ENCODE measurements around the gene TSC22D4.

DNA sequence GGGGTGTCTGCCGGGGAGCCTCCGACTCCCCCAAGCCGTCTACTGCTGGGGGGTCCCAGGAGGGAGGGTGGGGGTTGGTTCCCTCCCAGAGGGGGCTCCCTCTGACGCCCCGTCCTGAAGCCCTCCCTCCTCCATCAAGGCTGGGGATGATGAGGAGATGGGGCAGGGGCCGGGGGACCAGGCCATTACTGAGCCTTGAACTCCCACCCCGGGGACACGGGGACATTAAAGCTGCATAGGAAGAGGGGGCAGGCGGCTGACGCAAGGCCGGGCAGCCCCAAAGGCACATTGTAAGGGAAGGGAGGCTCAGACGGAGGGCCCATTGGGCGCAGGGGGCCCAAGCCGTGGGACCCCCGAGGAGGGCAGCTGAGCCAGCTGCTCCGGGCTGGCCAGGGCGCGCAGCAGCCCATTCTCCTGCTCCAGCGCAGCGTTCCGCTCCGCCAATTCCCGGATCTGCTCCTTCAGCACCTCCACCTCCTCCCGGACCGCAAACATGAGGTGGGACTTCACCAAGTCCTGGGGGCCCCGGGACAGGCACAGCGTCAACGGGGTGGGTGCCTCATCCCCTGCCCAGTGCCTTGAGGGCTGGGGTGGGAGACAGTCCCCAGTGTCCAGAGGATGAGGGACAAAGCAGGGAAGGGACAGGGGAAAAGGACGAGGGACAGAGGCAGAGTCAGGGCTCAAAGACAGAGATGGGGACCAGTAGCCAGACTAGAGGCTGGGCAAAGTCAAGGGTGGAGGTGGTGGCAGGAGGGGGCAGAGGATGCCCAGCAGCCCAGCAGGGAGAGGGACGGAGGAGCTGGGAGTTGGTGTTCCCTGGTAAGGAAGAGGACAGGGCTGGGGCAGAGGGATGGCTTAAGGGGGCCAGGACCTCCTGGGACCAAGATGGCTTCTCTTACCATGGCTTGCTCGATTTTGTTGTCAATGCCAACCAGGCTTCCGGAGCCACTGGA, 12.1 kb downstream of the TSC22D4 start:
- TF ChIP-seq ZNF274 (IDR thresholded peaks at IDR 0.05; ENCODE audit: low read depth, low read length) (no peak), SUZ12 (IDR thresholded peaks at IDR 0.05; ENCODE audit: extremely low read depth, insufficient read depth, insufficient read length) (no peak), YY1 (IDR thresholded peaks at IDR 0.05; ENCODE audit: insufficient read depth, insufficient read length) (no peak)
